A549 (cell line): ENCODE data around the gene MLXIP. TPM values are rescaled to one million over a fixed set of nuclear protein-coding genes. Genes with fewer than 3 reads are reported as not detected.

Source experiments
- ATAC-seq, 2 experiments: fragments of 200-7000 bp in 1 of 2; fragments of >200 bp in 1 of 2; cut with Nextera tagmentation in 1 of 2; cut with Tn5 transposase in 1 of 2; 3 replicates each; pipeline versions ENCODE4 v1.8.0 to v1.9.1; 2018 to 2020; ENCODE audit warnings: mild to moderate bottlenecking in 1 of 2, moderate library complexity in 1 of 2
- CTCF ChIA-PET: fragments of 300-600 bp; sonication (Branson Sonifier 250); formaldehyde crosslinking; extraction: SDS; loops from one replicate; lab custom pipeline; 2021; ENCODE audit warnings: antibody characterized with exemption, inconsistent platforms; lab: Yijun Ruan, JAX
- POLR2A ChIA-PET: fragments of 350-600 bp; formaldehyde crosslinking; extraction: SDS; loops from one replicate; lab custom pipeline; 2021; ENCODE audit warnings: antibody characterized with exemption, inconsistent platforms; lab: Yijun Ruan, JAX
- DNase-seq, 2 experiments: peaks; one replicate each; pipeline versions ENCODE4 v3.0.0 to v3.0.0-alpha.2; 2011 to 2016; ENCODE audit warnings: low read depth in 1 of 2, low spot score in 1 of 2
- FAIRE-seq: peaks from 2 replicates; lab custom pipeline; 2011; peaks lifted over from hg19 to GRCh38; lab: Jason Lieb, UNC
- H3K27ac ChIP-seq, 2 experiments: fragments of >200 bp; sonication (Bioruptor Twin); formaldehyde crosslinking; 3 replicates each; pipeline ENCODE4 v1.5.1; 2016 to 2017
- H3K4me1 ChIP-seq: fragments of >200 bp; sonication (Bioruptor Twin); formaldehyde crosslinking; 3 replicates; pipeline ENCODE4 v1.6.1; 2016
- H3K4me2 ChIP-seq: fragments of >200 bp; sonication (Bioruptor Twin); formaldehyde crosslinking; 3 replicates; pipeline ENCODE4 v1.6.1; 2016
- H3K4me3 ChIP-seq: fragments of >200 bp; sonication (Bioruptor Twin); formaldehyde crosslinking; 3 replicates; pipeline ENCODE4 v1.5.1; 2016
- H3K9me3 ChIP-seq: fragments of >200 bp; sonication (Bioruptor Twin); formaldehyde crosslinking; 3 replicates; pipeline ENCODE4 v1.6.1; 2016
- ATOH8 ChIP-seq: fragments of 250-450 bp; sonication (Bioruptor Pico); IDR thresholded peaks from 2 replicates; pipeline ENCODE4 v1.5.0; 2020; ENCODE audit warnings: low read depth, mild to moderate bottlenecking, moderate library complexity
- BCL3 ChIP-seq: fragments of >200 bp; sonication (Bioruptor Twin); formaldehyde crosslinking; IDR thresholded peaks from 3 replicates; pipeline ENCODE4 v1.6.1; 2016
- CEBPB ChIP-seq, 2 experiments: fragments of >200 bp in 1 of 2; sonication (Bioruptor Twin) in 1 of 2; formaldehyde crosslinking in 1 of 2; IDR thresholded peaks; 2 replicates each; pipeline ENCODE4 v1.6.1; 2012 to 2016
- CHD4 ChIP-seq: fragments of 200-600 bp; sonication (generic); IDR thresholded peaks from 2 replicates; pipeline ENCODE4 v1.6.1; 2016; ENCODE audit warnings: antibody characterized with exemption, mild to moderate bottlenecking, borderline replicate concordance
- CTCF ChIP-seq: fragments of >200 bp; sonication (Bioruptor Twin); formaldehyde crosslinking; IDR thresholded peaks from 3 replicates; pipeline ENCODE4 v1.5.1; 2016
- EHMT2 ChIP-seq: fragments of 200-600 bp; sonication (generic); IDR thresholded peaks from 2 replicates; pipeline ENCODE4 v1.6.1; 2016; ENCODE audit warnings: antibody characterized with exemption, low read depth, mild to moderate bottlenecking, moderate library complexity
- FOSL2 ChIP-seq, 2 experiments: fragments of 450-650 bp in 1 of 2; fragments of >200 bp in 1 of 2; sonication (Bioruptor Twin) in 1 of 2; formaldehyde crosslinking; IDR thresholded peaks; 2 replicates each; pipeline versions ENCODE4 v1.5.0 to v1.6.1; 2016 to 2020; ENCODE audit warnings: mild to moderate bottlenecking in 1 of 2, moderate library complexity in 1 of 2
- GATA3 ChIP-seq: IDR thresholded peaks from 2 replicates; pipeline ENCODE4 v1.6.1; 2012; ENCODE audit warnings: borderline replicate concordance
- HDAC2 ChIP-seq: fragments of 200-600 bp; sonication (generic); IDR thresholded peaks from 2 replicates; pipeline ENCODE4 v1.6.1; 2016
- HEYL ChIP-seq: fragments of 250-450 bp; sonication (Bioruptor Pico); IDR thresholded peaks from 2 replicates; pipeline ENCODE4 v1.8.0; 2021; ENCODE audit warnings: mild to moderate bottlenecking, moderate library complexity
- HOXA7 ChIP-seq: fragments of 250-450 bp; sonication (Bioruptor Pico); IDR thresholded peaks from 2 replicates; pipeline ENCODE4 v1.5.0; 2020; ENCODE audit warnings: mild to moderate bottlenecking, moderate library complexity
- JUNB ChIP-seq: fragments of >200 bp; sonication (Bioruptor Twin); formaldehyde crosslinking; IDR thresholded peaks from 2 replicates; pipeline ENCODE4 v1.6.1; 2016
- MAFK ChIP-seq: fragments of 450-650 bp; IDR thresholded peaks from 2 replicates; pipeline ENCODE4 v1.6.1; 2014; ENCODE audit not compliant: partially characterized antibody
- PHF8 ChIP-seq: fragments of 200-600 bp; sonication (generic); IDR thresholded peaks from 2 replicates; pipeline ENCODE4 v1.6.1; 2016; ENCODE audit warnings: low read depth, mild to moderate bottlenecking, antibody characterized with exemption, moderate library complexity, borderline replicate concordance
- POLR2AphosphoS2 ChIP-seq: conservative IDR thresholded peaks from 2 replicates; pipeline ENCODE4 v1.6.1; 2012; ENCODE audit warnings: low read length, improper control_type of control experiment, inconsistent platforms
- RCOR1 ChIP-seq: fragments of 150-350 bp; IDR thresholded peaks from 2 replicates; pipeline ENCODE4 v1.6.1; 2014; ENCODE audit warnings: antibody characterized with exemption, low read length, low read depth
- REST ChIP-seq: fragments of 200-600 bp; sonication (generic); IDR thresholded peaks from 2 replicates; pipeline ENCODE4 v1.6.1; 2016; ENCODE audit warnings: antibody characterized with exemption, mild to moderate bottlenecking, moderate library complexity
- RFX5 ChIP-seq: fragments of 450-650 bp; IDR thresholded peaks from 2 replicates; pipeline ENCODE4 v1.7.1; 2014; ENCODE audit warnings: antibody characterized with exemption, mild to moderate bottlenecking, moderate library complexity
- RNF2 ChIP-seq: fragments of 200-600 bp; sonication (generic); IDR thresholded peaks from 2 replicates; pipeline ENCODE4 v1.6.1; 2016; ENCODE audit warnings: low read depth, mild to moderate bottlenecking, antibody characterized with exemption, moderate library complexity, borderline replicate concordance
- TFCP2L1 ChIP-seq: fragments of 250-450 bp; sonication (Bioruptor Pico); IDR thresholded peaks from 2 replicates; pipeline ENCODE4 v1.5.0; 2021; ENCODE audit warnings: mild to moderate bottlenecking
- USF2 ChIP-seq: fragments of 450-650 bp; IDR thresholded peaks from 2 replicates; pipeline ENCODE4 v1.6.1; 2014; ENCODE audit warnings: antibody characterized with exemption
- whole genome bisulfite sequencing: methylation state at CpG from one replicate; pipeline ENCODE4 v1.1.6; 2017; ENCODE audit errors: missing lambda C conversion rate; 5-methylcytosine and 5-hydroxymethylcytosine counted together
- polyA plus RNA-seq, 4 experiments: library from polyadenylated mRNA; depleted of rRNA in 3 of 4; stranded (reverse); fragments of >200 nt; fragmentation: RNase III in 1 of 4; extraction: RNeasy Plus Mini Kit Qiagen cat#74134 plus additional on column Dnase treatment in 1 of 4; gene quantifications; 2 replicates in 3 of 4; 3 replicates in 1 of 4; pipeline ENCODE4 v1.2.3, GENCODE V29; 2011 to 2017

Gene MLXIP
- polyA plus RNA-seq, 2 of the 4 experiments (the other 2 are of a cell fraction) = 7.0 to 21.4 TPM

GRCh38 chr12:122145505-122146330 is 67.2 kb downstream of the MLXIP start:
- Histone ChIP-seq H3K4me1 (no peaks in the 10 kb centered on the region), H3K4me3 (no peak overlapping the region), H3K9me3 (no peaks in the 10 kb centered on the region), H3K4me2 (no peak overlapping the region), H3K27ac (no peak overlapping the region)
- 95% methylated on average over 23 of the region's 23 CpGs for WGBS
- ATAC-seq (no peak; a peak in 1 of 6 replicates), FAIRE-seq (no peak), DNase-seq (no peak)
- POLR2A ChIA-PET = no interaction called here
- CTCF ChIA-PET = interaction anchor here (0.6 to 2.6 kb wide), 8 partner anchors 15 to 109 kb away, joined by 3 to 14 read pairs (median 4); no protein-coding TSS in a partner anchor
- TF ChIP-seq TFCP2L1 (CRISPR knock-in tag) (no peak), PHF8 (no peak), HDAC2 (no peak), RNF2 (no peak), HEYL (CRISPR knock-in tag) (no peak), GATA3 (no peak)
- TF ChIP-seq, all 56 proteins: peak for 0

GRCh38 chr12:122147514-122148290 is 69.1 kb downstream of the MLXIP start:
- CTCF ChIA-PET = interaction anchor here (0.9 to 1.6 kb wide), 4 partner anchors 11 to 93 kb away, joined by 3 to 4 read pairs (median 4); no protein-coding TSS in a partner anchor
- ATAC-seq (peak in 1 of 2 experiments; percentile 17; a peak in 3 of 6 replicates), FAIRE-seq (no peak), DNase-seq (no peak)
- Histone ChIP-seq H3K27ac (no peak overlapping the region), H3K9me3 (no peaks in the 10 kb centered on the region), H3K4me2 (no peak overlapping the region), H3K4me1 (no peaks in the 10 kb centered on the region), H3K4me3 (no peak overlapping the region)
- WGBS = 85% methylated on average over 21 of the region's 21 CpGs
- no peak for TF ChIP-seq MAFK
- TF ChIP-seq RFX5 = no peak
- no peak for TF ChIP-seq CHD4
- TF ChIP-seq CTCF = no peak
- TF ChIP-seq CEBPB (IDR thresholded peaks at IDR 0.05) = no peak
- TF ChIP-seq USF2 = no peak
- no peak for TF ChIP-seq ATOH8 (CRISPR knock-in tag)
- TF ChIP-seq BCL3 = no peak
- TF ChIP-seq JUNB = no peak
- no peak for TF ChIP-seq FOSL2 (IDR thresholded peaks at IDR 0.05)
- TF ChIP-seq FOSL2 (CRISPR knock-in tag; IDR thresholded peaks at IDR 0.05) = no peak
- no peak for TF ChIP-seq POLR2AphosphoS2
- TF ChIP-seq EHMT2 = no peak
- no peak for TF ChIP-seq REST
- no peak for TF ChIP-seq RCOR1
- TF ChIP-seq HOXA7 (CRISPR knock-in tag) = no peak
- POLR2A ChIA-PET = no interaction called here
